A673 (cell line): ENCODE measurements around the gene HMCES. TPM values are rescaled to one million over a fixed set of nuclear protein-coding genes. Genes with fewer than 3 reads are reported as not detected.

ENCODE experiments used
- Bru-seq: library from RNA; stranded (reverse); fragments of 400-500 nt; gene quantifications from one replicate; lab custom pipeline; 2021; lab: Mats Ljungman, UMichigan
- BruChase-seq, 2 experiments: library from RNA; stranded (reverse); fragments of 400-500 nt; gene quantifications; one replicate each; lab custom pipeline; 2021; lab: Mats Ljungman, UMichigan
- BruUV-seq: library from RNA; stranded (reverse); fragments of 400-500 nt; replicated peaks from 2 replicates; lab custom pipeline; 2021; lab: Mats Ljungman, UMichigan
- CTCF ChIA-PET: fragments of 300-600 bp; sonication (Branson Sonifier 250); formaldehyde crosslinking; loops from one replicate; lab custom pipeline; 2022; ENCODE audit warnings: antibody characterized with exemption; lab: Charles Lee
- POLR2A ChIA-PET: fragments of 300-600 bp; sonication (Branson Sonifier 250); formaldehyde crosslinking; loops from one replicate; lab custom pipeline; 2022; ENCODE audit warnings: antibody characterized with exemption; ENCODE audit not compliant: low non-redundant PET; lab: Charles Lee
- DNase-seq: peaks from one replicate; pipeline ENCODE4 v3.0.0-alpha.2; 2015; ENCODE audit warnings: low spot score
- H3K27ac ChIP-seq: fragments of 200-600 bp; sonication (generic); 2 replicates; pipeline ENCODE4 v1.5.1; 2016; ENCODE audit warnings: mixed run types, low read depth, mild to moderate bottlenecking, mixed read lengths, antibody characterized with exemption, low read length; ENCODE audit not compliant: poor library complexity, severe bottlenecking
- H3K27me3 ChIP-seq: fragments of 200-600 bp; sonication (generic); replicated peaks from 2 replicates; pipeline ENCODE4 v1.6.1; 2017; ENCODE audit warnings: mixed run types, low read depth, mild to moderate bottlenecking, mixed read lengths, antibody characterized with exemption, low read length; ENCODE audit not compliant: insufficient read depth, poor library complexity
- H3K36me3 ChIP-seq: fragments of 200-600 bp; sonication (generic); 2 replicates; pipeline ENCODE4 v1.6.1; 2016; ENCODE audit warnings: mixed run types, mild to moderate bottlenecking, mixed read lengths, antibody characterized with exemption, low read length; ENCODE audit not compliant: insufficient read depth, poor library complexity, severe bottlenecking
- H3K4me1 ChIP-seq: fragments of 200-600 bp; sonication (generic); 2 replicates; pipeline ENCODE4 v1.6.1; 2017; ENCODE audit warnings: mixed run types, mild to moderate bottlenecking, mixed read lengths, antibody characterized with exemption, low read length; ENCODE audit not compliant: insufficient read depth, poor library complexity, severe bottlenecking
- H3K4me3 ChIP-seq: fragments of 200-600 bp; sonication (generic); 2 replicates; pipeline ENCODE4 v1.5.1; 2016; ENCODE audit warnings: low read depth, mixed run types, mild to moderate bottlenecking, mixed read lengths, low read length; ENCODE audit not compliant: poor library complexity, severe bottlenecking
- H3K9me3 ChIP-seq: fragments of 200-600 bp; sonication (generic); 2 replicates; pipeline ENCODE4 v1.6.1; 2016; ENCODE audit warnings: mixed run types, low read depth, mild to moderate bottlenecking, mixed read lengths, antibody characterized with exemption, low read length; ENCODE audit not compliant: poor library complexity, severe bottlenecking
- EZH2 ChIP-seq: fragments of 200-600 bp; sonication (generic); IDR thresholded peaks from 2 replicates; pipeline ENCODE4 v1.6.1; 2017; ENCODE audit warnings: borderline replicate concordance, low read depth, mild to moderate bottlenecking, mixed read lengths, antibody characterized with exemption, low read length; ENCODE audit not compliant: poor library complexity, severe bottlenecking
- intact Hi-C: fragments of 100-400 bp; cut with micrococcal nuclease; formaldehyde crosslinking; loops from one replicate; pipeline ENCODE4 v1.10.0; 2022; ENCODE audit not compliant: unreplicated experiment
- long read RNA-seq: library from polyadenylated mRNA; stranded (forward); transcript quantifications from one replicate; pipeline ENCODE4 v2.0.0, GENCODE V29; 2022
- total RNA-seq: library from RNA; stranded (reverse); gene quantifications from 2 replicates; pipeline ENCODE4 v1.2.3, GENCODE V29; 2021
- TF ChIP-seq, protein P1 (sequence below): fragments of 300-800, 200-600 bp; sonication (generic); conservative IDR thresholded peaks from 2 replicates; pipeline ENCODE4 v1.5.1; 2017; ENCODE audit warnings: low read depth, mild to moderate bottlenecking, antibody characterized with exemption, low read length, moderate library complexity, mixed read lengths

Gene HMCES, protein sequence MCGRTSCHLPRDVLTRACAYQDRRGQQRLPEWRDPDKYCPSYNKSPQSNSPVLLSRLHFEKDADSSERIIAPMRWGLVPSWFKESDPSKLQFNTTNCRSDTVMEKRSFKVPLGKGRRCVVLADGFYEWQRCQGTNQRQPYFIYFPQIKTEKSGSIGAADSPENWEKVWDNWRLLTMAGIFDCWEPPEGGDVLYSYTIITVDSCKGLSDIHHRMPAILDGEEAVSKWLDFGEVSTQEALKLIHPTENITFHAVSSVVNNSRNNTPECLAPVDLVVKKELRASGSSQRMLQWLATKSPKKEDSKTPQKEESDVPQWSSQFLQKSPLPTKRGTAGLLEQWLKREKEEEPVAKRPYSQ
- total RNA-seq (46.3 and 52.2 TPM in 2 replicates), Bru-seq, nascent RNA (percentile 64 among the genes with signal in this experiment), BruChase-seq, experiment 1, labeled RNA remaining after a 2-hour chase (percentile 63 among the genes with signal in this experiment), BruChase-seq, experiment 2, labeled RNA remaining after a 6-hour chase (percentile 73 among the genes with signal in this experiment)
- long read RNA-seq, transcript HMCES-203 (6 exons, 1,490 nt), result minor isoform, 14 of 172 reads
- long read RNA-seq, transcript HMCES-201 (7 exons, 2,515 nt), result major isoform, 100 of 172 reads
- long read RNA-seq, transcript HMCES-202 (7 exons, 1,763 nt), result minor isoform, 5 of 172 reads
- long read RNA-seq, transcript HMCES-204 (7 exons, 1,952 nt), result minor isoform, 14 of 172 reads
- long read RNA-seq, partial matches to known transcripts, result 15 of 172 reads
- long read RNA-seq, other reads (novel, unspliced or antisense), result 23 of 172 reads

DNA sequence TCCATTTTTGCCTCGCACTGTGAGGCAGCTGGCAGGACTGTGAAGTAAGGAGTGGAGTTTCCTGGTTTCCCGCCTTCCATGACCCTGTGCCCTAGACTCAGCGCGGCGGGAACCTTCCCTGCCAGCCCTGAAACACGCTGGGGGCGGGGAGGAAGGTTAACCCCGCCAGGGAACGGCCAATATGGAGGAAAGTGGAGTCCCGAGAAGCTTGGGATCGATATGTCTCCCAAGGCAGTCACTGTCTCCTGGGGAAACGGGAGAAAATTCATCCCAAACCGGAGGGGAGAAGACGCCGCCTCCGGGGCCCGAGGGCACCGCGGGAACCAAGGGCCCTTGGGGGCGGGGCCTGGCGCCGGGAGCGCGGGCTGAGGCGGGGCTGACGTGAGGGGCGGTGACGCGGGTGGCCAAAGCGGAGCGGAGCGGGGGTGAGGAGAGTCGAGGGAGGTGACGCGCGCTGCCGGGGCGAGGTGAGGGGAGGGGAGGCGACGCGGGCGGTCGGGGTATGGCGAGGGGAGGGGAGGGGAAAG, at the start of gene HMCES:
HMCES (plus strand) TSS at position 432 of the 527 bp plus-strand sequence. CDS start 863 bp downstream, outside the sequence.
- POLR2A ChIA-PET, result interaction anchor here (0.6 kb wide), 1 partner anchor 157 kb away, joined by 13 read pairs; no protein-coding TSS in a partner anchor

DNA sequence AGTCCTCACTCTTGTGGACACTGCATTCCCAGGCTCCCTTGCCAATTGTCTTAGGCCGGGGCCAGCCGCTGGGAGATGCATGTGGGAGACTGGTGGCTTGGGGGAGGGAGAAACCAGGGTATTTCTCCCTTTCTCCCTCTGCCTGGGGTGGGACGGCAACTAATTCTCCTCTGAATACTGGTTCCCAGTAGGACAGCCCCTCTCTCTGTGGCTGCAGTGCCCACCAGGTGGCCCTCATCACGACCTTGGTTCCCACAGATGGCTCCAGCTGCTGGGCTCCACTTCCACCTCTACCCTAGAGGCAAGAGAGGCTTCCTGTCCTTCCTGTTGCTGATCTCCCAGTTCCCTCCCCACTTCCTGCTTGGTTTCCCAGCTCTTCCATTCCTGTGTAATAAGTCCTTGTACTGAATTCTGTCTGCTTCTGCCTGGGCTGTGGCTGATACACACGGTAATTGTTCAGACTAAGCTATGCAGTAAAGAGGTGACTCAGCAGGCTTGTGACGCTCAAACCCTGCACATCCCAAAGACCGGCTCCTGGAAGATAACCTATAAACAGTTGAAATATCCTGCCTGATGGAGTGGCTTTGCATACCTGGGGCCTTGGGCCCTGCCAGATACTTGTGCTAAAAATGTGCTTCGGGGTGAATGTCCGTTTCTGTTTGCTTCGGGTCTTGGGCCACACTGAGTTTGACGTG, 49.6 kb upstream of the HMCES start:
- H3K4me3 ChIP-seq, result no peak overlapping the region
- H3K36me3 ChIP-seq, result no peaks in the 10 kb centered on the region
- CTCF ChIA-PET, result no interaction called here
- peak; percentile 33 for DNase-seq
- no peak overlapping the region for H3K27ac ChIP-seq
- POLR2A ChIA-PET, result no interaction called here
- intact Hi-C loops, result no loop called here
- H3K9me3 ChIP-seq, result no peaks in the 10 kb centered on the region
- no TSS peak for BruUV-seq
- H3K27me3 ChIP-seq, result no peaks in the 10 kb centered on the region
- peaks cover 4% of the 10 kb centered on the region for H3K4me1 ChIP-seq
- TF ChIP-seq, protein P1, sequence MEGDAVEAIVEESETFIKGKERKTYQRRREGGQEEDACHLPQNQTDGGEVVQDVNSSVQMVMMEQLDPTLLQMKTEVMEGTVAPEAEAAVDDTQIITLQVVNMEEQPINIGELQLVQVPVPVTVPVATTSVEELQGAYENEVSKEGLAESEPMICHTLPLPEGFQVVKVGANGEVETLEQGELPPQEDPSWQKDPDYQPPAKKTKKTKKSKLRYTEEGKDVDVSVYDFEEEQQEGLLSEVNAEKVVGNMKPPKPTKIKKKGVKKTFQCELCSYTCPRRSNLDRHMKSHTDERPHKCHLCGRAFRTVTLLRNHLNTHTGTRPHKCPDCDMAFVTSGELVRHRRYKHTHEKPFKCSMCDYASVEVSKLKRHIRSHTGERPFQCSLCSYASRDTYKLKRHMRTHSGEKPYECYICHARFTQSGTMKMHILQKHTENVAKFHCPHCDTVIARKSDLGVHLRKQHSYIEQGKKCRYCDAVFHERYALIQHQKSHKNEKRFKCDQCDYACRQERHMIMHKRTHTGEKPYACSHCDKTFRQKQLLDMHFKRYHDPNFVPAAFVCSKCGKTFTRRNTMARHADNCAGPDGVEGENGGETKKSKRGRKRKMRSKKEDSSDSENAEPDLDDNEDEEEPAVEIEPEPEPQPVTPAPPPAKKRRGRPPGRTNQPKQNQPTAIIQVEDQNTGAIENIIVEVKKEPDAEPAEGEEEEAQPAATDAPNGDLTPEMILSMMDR, result no peak
- TF ChIP-seq EZH2, result no peak

More for the DNA sequence above, at the start of gene HMCES:
- no peak for TF ChIP-seq EZH2
- TF ChIP-seq, protein P1, result no peak
- BruUV-seq, result no TSS peak
- Histone ChIP-seq H3K9me3 (no peaks in the 10 kb centered on the region), H3K4me3 (peak within 1 kb of the TSS; percentile 93), H3K36me3 (peaks cover 36% of the 10 kb centered on the region), H3K4me1 (peaks cover 17% of the 10 kb centered on the region), H3K27ac (peak within 1 kb of the TSS; percentile 84), H3K27me3 (no peaks in the 10 kb centered on the region)
- peak; percentile 93 for DNase-seq
- CTCF ChIA-PET, result no interaction called here
- intact Hi-C loops, result no loop called here
